NCI-H2196 treated with DMSO at 0.1 percent for 48 hours (cell line): Measurements from ENCODE around the gene F2R.
"Not testable (repeated sequence)": the region's sequence is repeated elsewhere in the genome, so short reads cannot be mapped to it uniquely, and the experiment has no call there.

Experiments
- DNase-seq: peaks from one replicate; lab custom pipeline; 2025; ENCODE audit not compliant: unreplicated experiment; lab: John Stamatoyannopoulos, UW

F2R gene

GRCh38 chr5:76751291-76751690 lies 35.4 kb downstream of the F2R start:
- no peak for DNase-seq

GRCh38 chr5:76754668-76755078 lies 38.7 kb downstream of the F2R start:
- DNase-seq: no peak

GRCh38 chr5:76755779-76756637 lies 40.1 kb downstream of the F2R start:
- DNase-seq: no peak

DNA sequence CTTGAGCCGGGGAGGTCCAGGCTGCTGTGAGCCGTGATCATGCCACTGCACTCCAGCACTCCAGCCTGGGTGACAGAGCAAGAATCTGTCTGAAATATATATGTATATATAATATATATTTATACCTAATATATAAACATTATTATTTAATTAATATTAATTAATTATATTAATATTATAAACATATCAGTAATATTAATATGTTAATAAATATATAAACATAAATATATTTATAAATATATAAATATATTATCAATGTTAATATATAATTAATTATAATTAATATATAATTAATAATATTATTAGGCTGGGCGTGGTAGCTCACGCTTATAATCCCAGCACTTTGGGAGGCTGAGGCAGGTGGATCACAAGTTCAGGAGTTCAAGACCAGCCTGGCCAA lies 41.1 kb downstream of the F2R start:
- no peak for DNase-seq

DNA sequence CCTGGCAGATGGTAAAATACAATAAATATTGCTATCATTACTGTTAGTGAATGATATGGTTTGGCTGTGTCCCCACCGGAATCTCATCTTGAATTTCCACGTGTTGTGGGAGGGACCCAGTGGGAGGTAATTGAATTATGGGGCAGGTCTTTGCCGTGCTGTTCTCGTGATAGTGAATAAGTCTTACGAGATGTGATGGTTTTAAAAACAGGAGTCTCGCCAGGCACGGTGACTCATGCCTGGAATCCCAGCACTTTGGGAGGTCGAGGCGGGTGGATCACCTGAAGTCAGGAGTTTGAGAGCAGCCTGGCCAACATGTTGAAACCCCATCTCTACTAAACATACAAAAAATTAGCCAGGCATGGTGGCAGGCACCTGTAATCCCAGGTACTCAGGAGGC lies 45.2 kb downstream of the F2R start:
- DNase-seq: not testable (repeated sequence)

GRCh38 chr5:76762484-76762883 lies 46.6 kb downstream of the F2R start:
- no peak for DNase-seq

DNA sequence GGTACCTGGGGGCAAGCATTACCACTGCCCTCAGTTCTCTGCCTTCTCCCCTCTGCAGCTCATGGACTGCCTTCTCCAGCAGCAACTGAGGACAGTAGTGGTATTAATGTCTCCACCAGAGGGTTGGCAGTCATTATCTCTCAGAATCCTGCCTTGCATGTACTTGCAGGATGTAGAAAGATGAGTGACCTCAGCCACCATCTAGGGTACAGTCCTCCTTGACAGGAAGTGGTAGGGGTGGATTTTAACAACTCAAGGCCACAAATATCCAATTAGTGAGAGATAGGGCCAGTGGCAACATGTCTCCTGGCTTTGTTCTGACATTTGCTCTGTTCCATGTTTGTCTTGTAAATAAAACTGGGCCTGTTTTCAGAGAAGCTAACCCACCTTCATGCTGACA lies 47.2 kb downstream of the F2R start:
- no peak for DNase-seq

- DNase-seq: no peak
Measured at GRCh38 chr5:76764374-76764773, 48.4 kb downstream of the F2R start.

GRCh38 chr5:76765249-76765648 lies 49.3 kb downstream of the F2R start:
- DNase-seq: no peak

- no peak for DNase-seq
Measured at GRCh38 chr5:76766746-76767145, 50.8 kb downstream of the F2R start.

GRCh38 chr5:76771041-76771440 lies 55.1 kb downstream of the F2R start:
- DNase-seq: not testable (repeated sequence)

GRCh38 chr5:76771705-76772405 lies 55.9 kb downstream of the F2R start:
- no peak for DNase-seq

DNA sequence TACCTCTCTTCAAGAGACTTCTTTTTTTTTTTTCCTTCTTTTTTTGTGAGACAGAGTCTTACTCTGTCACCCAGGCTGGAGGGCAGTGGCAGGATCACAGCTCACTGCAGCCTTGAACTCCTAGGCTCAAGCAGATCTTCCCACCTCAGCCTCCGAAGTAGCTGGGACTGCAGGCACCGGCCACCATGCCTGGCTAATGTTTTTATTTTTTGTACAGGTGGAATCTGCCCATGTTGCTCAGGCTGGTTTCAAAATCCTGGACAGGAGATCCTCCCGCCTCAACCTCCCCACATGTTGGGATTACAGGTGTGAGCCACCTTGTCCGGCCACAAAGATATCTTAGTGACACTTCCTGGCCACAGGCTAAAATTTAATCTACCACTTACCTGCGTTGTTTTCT lies 60.0 kb downstream of the F2R start:
- no peak for DNase-seq

DNA sequence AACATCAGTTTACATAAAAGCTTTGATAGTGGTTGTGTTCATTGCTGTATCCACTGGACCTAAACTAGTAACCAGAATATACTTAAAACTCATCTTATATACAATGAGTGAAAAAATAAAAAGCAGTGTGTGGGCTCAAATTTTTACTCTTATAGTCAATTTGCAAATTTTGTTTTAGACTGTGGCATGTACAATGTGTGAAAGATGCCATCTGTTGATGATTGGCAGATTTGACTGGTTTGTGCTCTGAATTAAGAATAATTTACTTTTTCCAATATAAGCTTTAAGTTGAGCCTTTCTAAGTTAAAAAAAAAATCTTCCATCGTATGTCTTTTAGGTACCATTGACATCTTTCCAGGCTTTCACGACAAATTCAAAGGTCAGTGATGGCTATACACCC lies 60.5 kb downstream of the F2R start:
- no peak for DNase-seq

- not testable (repeated sequence) for DNase-seq
Measured at GRCh38 chr5:76780616-76781015, 64.7 kb downstream of the F2R start.

DNA sequence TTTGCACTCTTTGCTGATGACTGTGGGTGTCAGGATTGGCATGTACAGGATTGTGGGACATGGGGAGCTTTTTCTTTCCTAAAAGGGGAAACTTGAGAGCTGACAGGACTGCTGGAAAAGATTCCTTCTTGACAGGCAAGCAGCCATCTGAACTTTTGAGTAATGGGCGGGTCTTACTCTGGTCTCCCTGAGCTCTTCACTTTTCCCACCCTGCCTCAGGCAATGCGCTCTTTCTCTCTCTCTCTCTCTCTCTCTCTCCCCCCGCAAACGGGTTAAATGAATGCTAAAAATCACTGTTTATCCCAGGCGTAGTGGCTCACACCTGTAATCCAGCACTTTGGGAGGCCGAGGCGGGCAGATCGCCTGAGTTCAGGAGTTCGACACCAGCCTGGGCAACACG lies 65.8 kb downstream of the F2R start:
- no peak for DNase-seq

GRCh38 chr5:76782444-76782843 lies 66.5 kb downstream of the F2R start:
- no peak for DNase-seq
